LNCaP clone FGC (cell line): ENCODE results near the gene ATP2C2.

Experiments
- DNase-seq: peaks from one replicate; pipeline ENCODE4 v3.0.0-alpha.2; 2011; ENCODE audit warnings: low read depth
- H3K4me3 ChIP-seq: 2 replicates; pipeline ENCODE4 v1.5.1; 2011; ENCODE audit warnings: mild to moderate bottlenecking, low read depth, low read length, control low read depth
- CTCF ChIP-seq: IDR thresholded peaks from 2 replicates; pipeline ENCODE4 v1.5.1; 2012; ENCODE audit warnings: mild to moderate bottlenecking; ENCODE audit not compliant: control insufficient read depth, insufficient read depth; ENCODE audit errors: extremely low read depth

ATP2C2 gene

GRCh38 chr16:84324434-84325262 lies 43.7 kb upstream of the ATP2C2 start:
- TF ChIP-seq CTCF = no peak
- no peak for DNase-seq
- no peak overlapping the region for H3K4me3 ChIP-seq

- H3K4me3 ChIP-seq = no peak overlapping the region
- no peak for DNase-seq
- no peak for TF ChIP-seq CTCF
Measured at GRCh38 chr16:84326545-84326944, 41.8 kb upstream of the ATP2C2 start.

- no peak for DNase-seq
- no peak for TF ChIP-seq CTCF
Measured at GRCh38 chr16:84327926-84328505, 40.3 kb upstream of the ATP2C2 start.

GRCh38 chr16:84329016-84329415 lies 39.3 kb upstream of the ATP2C2 start:
- no peak for DNase-seq
- no peak for TF ChIP-seq CTCF
- no peak overlapping the region for H3K4me3 ChIP-seq

More at GRCh38 chr16:84327926-84328505, 40.3 kb upstream of the ATP2C2 start:
- H3K4me3 ChIP-seq = no peak overlapping the region

GRCh38 chr16:84329843-84330684 lies 38.3 kb upstream of the ATP2C2 start:
- no peak for DNase-seq
- no peak overlapping the region for H3K4me3 ChIP-seq
- TF ChIP-seq CTCF = no peak

- DNase-seq = no peak
- H3K4me3 ChIP-seq = no peak overlapping the region
- no peak for TF ChIP-seq CTCF
Measured at GRCh38 chr16:84330685-84331050, 37.7 kb upstream of the ATP2C2 start.
